NCI-H82 treated with DMSO at 0.1 percent for 48 hours (cell line): ENCODE results near the gene PHACTR3.

Source experiments
- DNase-seq: peaks from one replicate; lab custom pipeline; 2025; ENCODE audit not compliant: unreplicated experiment; lab: John Stamatoyannopoulos, UW

PHACTR3 gene

GRCh38 chr20:59645271-59645670 is 40.9 kb downstream of the PHACTR3 start:
- no peak for DNase-seq

DNA sequence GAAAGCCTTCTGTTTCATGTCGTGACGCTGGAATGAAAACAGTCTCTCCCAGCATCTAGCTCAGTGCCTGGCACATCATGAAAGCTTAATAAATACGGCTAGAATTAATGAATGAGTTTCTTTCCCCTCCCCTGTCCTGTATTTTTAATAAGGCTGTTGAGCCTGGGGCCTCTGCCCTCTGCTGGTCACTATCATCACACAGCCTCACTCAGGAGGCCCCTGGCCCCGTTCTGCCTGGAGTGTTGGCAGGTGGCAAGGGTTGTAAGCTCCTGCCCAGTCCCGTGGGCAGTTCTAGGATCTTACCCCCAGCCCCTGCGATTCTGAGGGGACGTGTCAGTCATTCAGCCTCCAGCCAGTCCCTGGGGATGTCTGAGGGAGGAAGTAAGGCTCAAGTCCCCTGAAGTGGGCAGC is 41.4 kb downstream of the PHACTR3 start:
- no peak for DNase-seq

DNA sequence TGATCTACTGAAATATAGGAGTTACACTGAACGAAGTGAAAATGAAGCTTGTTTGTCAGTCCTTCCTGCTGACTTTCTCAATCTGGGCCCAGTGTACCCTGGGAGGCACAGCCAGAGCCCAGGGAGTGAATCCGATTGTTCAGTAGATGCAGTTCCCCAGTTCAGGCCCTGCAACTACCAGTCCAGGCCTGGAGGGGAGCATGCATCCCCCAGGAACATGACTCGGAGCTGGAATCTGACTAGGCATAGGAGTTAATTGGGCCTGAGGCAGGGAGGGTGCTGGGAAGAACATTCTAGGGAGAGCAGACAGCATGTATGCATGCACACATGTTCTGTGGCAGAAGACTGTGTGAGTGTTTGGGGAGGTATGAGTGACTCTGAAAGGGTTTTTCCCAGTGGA is 42.1 kb downstream of the PHACTR3 start:
- DNase-seq = no peak

DNA sequence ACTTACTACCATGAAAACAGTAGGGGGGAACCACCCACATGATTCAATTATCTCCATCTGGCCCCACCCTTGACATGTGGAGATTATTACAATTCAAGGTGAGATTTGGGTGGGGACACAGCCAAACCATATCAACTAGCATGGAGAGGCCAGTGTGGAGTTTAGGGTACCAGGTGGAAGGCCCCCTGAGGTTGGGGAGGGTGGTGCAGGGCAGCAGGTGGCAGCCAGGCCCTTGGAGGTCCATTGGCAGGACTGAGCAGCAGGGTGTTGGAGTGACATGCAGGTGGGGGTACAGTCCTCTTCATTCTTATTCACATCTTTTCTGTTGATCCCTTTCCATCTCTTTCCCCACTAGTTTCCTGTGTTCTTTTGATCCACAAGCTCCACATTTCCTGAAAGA is 42.9 kb downstream of the PHACTR3 start:
- no peak for DNase-seq

- DNase-seq = no peak
These were observed 44.2 kb downstream of the PHACTR3 start for GRCh38 chr20:59648466-59649070.

GRCh38 chr20:59650418-59650817 is 46.1 kb downstream of the PHACTR3 start:
- no peak for DNase-seq

DNA sequence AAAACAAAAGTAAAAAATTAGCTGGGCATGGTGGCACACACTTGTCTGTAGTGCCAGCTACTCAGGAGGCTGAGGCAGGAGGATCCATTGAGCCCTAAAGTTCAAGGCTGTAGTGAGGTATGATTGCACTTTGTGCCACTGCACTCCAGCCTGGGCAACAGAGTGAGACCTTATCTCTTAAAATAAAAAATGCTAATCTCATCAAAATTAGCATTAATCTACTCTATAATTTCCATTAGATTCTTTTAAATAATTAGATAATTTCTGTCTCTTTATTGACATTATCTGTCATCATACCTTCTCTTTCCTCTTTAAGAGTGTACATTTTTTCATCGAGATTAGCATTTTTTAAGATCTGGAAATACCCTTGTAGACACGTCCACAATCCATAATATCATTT is 48.0 kb downstream of the PHACTR3 start:
- DNase-seq = no peak

DNA sequence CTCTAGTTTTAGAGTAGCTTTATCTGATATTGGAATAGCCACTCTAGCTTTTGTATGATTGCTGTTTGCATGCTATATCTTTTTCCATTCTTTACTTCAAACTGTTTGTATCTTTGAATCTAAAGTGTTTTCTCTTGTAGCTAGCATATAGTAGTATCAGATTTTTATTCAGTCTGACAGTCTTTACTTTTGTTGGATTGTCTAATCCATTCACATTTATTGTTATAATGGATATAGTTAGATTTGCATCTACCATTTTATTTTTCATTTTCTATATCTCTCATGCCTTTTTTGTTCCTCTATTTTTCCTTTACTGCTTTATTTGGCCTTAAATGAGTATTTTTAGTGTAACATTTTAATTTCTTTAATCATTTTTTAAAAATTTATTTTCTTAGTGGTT is 52.1 kb downstream of the PHACTR3 start:
- DNase-seq = no peak

DNA sequence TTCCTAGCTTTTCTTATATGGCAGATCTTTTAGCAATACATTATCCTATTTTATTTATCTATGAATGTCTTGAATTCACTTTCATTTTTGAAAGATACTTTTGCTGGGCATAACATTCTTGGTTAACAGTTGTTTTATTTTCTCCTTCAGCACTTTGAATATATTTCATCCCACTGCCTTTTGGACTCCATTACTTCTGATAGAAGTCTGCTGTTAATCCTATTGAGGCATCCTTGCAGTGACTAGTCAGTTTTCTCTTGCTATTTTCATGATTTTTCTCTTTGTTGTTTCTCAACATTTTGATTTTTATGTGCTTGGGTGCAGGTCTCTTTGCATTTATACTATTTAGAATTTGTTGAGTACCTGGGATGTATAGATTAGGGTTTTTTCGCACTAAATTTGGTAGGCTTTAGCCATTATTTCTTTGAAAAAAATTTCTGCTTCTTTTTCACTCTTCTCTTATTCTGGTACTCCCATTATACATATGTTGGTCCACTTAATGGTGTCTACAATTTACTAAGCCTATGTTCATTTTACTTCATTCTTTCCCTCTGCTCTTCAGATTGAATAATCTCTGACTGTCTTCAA is 53.2 kb downstream of the PHACTR3 start:
- no peak for DNase-seq

GRCh38 chr20:59660471-59660870 is 56.1 kb downstream of the PHACTR3 start:
- no peak for DNase-seq

- DNase-seq = no peak
These were observed 56.8 kb downstream of the PHACTR3 start for GRCh38 chr20:59661153-59661552.

- DNase-seq = no peak
These were observed 57.3 kb downstream of the PHACTR3 start for GRCh38 chr20:59661621-59662020.

DNA sequence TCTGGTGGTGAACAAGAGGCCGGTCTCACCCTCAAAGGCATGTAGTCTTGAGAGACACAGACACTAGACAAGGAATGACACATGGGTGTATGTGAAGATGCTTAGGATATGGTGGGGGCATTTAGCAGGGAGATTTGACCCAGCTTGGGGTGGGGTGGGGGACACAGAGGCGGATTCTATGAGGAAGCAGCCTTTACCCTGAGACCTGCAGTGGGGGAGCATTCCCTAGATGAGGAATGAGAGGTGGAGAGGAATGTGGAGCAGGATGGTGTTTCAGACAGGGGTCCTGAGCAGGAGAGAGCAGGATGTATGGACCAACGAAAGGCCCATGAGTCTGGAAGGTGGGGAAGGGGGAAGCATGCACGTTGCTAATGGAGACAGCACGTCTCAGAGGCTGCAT is 57.8 kb downstream of the PHACTR3 start:
- no peak for DNase-seq

GRCh38 chr20:59662856-59663512 is 58.6 kb downstream of the PHACTR3 start:
- DNase-seq = no peak

- DNase-seq = no peak
These were observed 59.2 kb downstream of the PHACTR3 start for GRCh38 chr20:59663513-59664060.

- DNase-seq = no peak
These were observed 60.1 kb downstream of the PHACTR3 start for GRCh38 chr20:59664421-59664941.

GRCh38 chr20:59665656-59666555 is 61.6 kb downstream of the PHACTR3 start:
- no peak for DNase-seq

GRCh38 chr20:59666586-59666985 is 62.2 kb downstream of the PHACTR3 start:
- no peak for DNase-seq

DNA sequence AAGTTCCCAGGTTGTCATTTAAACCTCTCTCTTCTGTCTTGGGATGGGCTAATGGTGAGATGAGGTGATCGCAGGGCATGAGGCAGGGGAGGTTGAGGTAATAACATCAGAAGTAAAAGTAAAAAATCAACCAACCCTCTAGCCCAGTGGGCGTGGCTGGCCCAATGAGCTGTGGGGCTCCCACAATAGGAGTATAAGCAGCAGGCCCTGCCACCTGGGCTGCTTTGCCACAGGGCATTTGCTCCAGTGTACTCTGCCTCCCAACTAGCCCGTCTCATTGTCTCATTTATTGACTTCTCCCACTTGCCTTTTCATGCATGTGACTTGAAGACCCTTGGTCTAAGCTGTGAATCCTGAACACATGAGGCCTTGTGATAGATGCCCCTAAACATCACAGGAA is 62.8 kb downstream of the PHACTR3 start:
- DNase-seq = no peak

DNA sequence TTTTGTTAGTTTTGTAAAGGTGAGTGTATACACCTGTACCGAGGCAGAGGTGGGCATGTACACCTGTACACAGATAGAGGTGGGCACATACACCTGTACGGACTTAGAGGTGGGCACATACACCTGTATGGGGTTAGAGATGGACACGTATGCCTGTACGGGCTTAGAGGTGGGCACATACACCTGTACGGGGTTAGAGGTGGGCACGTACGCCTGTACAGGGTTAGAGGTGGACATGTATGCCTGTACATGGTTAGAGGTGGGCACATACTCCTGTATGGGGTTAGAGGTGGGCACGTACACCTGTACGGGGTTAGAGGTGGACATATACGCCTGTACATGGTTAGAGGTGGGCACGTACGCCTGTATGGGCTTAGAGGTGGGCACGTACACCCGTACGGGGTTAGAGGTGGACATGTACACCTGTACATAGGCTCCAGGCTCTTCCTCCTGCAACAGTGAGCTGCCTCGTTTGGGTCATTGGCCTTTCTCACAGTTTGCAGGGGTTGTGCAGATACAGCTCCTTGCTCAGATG is 63.7 kb downstream of the PHACTR3 start:
- no peak for DNase-seq
